HL-60/S4 (cell line): ENCODE data around the gene TNK1.
"Not testable (repeated sequence)": the region's sequence is repeated elsewhere in the genome, so short reads cannot be mapped to it uniquely, and the experiment has no call there.

Source experiments
- in situ Hi-C: fragments of 300-500 bp; cut with MboI; formaldehyde crosslinking; loops from 2 replicates; pipeline ENCODE4 v1.14.3; 2022; ENCODE audit warnings: low sequenced_read_pairs

TNK1 gene

DNA sequence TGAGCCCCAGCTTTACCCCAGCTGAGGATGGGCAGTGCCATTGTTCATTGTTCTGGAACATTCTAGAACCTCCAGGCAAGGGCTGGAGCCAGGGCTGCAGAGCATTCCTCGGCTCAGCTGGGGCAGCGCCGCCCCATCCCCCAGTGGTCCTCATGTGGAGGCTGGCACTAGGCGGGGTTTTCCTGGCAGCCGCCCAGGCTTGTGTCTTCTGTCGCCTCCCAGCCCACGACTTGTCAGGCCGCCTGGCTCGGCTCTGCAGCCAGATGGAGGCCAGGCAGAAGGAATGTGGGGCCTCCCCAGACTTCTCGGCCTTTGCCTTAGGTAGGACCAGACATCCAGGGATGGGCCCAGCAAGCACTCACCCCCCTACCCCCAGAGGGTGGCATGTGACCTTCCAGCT, 25.8 kb upstream of the TNK1 start, which contains the start of gene TMEM95:
Gene TMEM95, plus strand, starts transcription at position 104 of the 400 bp plus-strand sequence. Its CDS starts 49 bp downstream, at position 153.
- in situ Hi-C loops, result no loop called here

DNA sequence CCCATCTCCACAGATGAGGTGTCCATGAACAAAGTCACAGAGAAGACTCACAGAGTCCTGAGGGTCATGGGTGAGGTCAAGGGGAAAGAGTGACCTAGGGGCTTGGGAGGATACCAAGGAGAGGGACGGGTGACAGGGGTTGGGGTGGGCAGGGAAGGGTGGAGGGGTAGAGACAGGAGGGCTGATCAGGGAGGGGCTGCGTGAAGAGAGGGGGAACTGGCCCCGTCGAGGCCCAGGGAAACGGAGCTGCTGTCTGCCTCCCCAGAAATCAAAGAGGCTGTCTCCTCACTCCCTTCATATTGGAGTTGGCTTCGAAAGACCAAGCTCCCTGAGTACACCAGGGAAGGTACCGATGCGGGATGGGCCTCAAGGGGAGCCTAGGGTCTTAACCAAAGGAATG, 25.3 kb upstream of the TNK1 start:
- in situ Hi-C loops, result no loop called here

DNA sequence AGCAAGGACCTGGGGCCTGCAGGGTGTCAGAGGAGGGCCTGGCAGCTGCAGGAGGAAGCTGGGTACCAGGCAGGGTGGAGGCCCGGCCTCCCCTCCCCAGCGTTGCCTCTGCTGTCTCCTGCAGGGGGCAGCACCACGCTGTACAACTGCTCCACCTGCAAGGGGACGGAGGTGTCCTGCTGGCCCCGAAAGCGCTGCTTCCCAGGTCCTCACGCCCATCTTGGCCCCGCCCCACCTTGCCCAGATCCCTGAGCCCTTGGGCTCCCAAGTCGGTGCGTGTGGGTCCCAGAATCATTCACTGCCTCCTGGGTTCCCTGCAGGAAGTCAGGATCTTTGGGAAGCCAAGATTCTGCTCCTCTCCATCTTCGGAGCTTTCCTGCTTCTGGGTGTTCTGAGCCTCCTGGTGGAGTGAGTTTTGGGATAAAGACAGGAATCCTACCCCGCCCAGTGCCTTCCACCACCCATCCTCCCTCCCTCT, 24.8 kb upstream of the TNK1 start:
- in situ Hi-C loops, result no loop called here

DNA sequence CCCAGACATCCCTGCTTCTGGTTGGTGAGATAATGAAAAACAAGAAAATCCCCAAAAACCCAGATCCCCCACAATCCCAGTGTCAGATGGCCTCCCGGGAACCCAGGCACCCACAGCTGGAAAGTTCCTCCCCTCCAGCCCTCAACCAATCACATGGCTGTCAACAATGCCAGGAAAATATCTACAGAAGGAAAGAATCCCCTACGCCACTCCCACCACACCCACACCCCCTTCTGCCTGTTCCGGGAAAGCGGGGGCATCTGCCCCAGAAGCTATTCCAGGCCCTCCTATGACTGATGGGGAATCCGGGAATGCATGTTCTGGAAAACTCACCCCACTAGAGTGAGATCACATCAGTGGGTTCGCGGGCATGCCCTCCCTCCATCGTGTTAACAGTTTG, 24.1 kb upstream of the TNK1 start:
- in situ Hi-C loops, result no loop called here

DNA sequence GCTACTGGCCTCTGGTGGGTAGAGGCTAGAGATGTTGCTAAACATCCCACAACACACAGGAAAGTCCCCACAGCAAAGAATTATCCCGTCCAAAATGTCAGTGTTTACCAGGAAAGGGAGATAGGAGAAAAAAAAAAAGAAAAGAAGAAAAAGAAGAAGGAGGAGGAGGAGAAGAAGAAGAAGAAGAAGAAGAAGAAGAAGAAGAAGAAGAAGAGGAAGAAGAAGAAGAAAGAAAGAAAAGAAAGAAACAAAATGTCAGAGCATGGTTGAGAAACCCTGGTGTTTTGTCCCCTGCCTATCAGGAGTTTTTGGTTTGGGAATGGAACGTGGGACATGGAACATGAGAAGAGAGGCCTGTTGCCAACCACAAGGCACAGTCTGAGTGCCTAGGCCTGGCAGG, 23.5 kb upstream of the TNK1 start:
- in situ Hi-C loops, result no loop called here

DNA sequence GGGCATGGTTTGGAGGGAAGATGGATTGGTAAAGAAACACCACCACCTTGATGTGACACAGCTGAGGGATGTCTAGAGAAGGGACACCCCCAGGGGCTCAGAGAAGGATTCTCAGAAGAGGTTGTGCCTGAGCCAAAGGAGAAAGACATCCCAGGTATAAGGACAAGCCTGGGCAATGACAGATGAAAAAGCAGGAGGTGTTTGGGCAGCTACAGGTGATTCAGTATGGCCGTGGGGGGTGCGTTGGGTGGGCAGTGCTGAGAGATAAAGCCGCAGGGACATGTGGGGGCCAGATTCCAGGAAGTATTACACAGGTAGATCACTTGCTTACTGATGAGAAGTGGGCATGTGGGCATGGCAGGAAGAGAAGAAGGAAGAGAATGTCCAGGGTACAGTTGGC, 19.0 kb upstream of the TNK1 start:
- in situ Hi-C loops, result no loop called here

DNA sequence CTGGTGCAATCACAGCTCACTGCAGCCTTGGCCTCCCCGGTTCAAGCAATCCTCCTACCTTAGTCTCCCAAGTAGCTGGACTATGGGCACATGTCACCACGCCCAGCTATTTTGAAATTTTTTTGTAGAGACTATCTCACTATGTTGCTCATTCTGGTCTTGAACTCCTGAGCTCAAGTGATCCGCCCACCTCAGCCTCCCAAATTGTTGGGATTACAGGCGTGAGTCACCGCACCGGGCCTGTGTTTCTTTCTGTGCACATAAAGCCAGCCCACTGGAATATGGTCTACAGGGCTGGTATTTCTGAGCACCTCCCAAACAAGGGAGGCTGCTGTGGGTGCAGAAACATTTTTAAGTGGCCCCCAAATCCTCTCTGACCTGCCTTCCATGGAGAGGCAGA, 17.6 kb upstream of the TNK1 start:
- in situ Hi-C loops, result no loop called here

DNA sequence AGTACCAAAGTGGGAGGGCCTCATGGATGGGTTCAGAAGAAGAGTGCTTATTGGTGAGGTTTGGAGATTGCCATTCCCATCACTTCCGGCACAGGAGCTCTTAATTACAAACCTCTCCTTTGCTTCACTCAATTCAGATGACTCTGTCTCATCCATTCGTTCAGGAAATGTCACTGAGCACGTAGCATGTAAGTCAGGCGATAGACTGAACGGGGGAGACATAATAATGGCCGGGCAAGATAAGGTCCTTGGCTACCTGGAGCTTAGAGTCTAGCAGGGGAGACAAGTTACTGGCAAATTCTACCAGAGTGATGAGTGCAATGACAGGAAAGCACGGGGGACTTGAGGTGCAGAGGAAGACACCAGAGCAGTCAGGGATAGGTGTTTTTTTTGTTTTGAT, 14.9 kb upstream of the TNK1 start:
- in situ Hi-C loops, result not testable (repeated sequence)

DNA sequence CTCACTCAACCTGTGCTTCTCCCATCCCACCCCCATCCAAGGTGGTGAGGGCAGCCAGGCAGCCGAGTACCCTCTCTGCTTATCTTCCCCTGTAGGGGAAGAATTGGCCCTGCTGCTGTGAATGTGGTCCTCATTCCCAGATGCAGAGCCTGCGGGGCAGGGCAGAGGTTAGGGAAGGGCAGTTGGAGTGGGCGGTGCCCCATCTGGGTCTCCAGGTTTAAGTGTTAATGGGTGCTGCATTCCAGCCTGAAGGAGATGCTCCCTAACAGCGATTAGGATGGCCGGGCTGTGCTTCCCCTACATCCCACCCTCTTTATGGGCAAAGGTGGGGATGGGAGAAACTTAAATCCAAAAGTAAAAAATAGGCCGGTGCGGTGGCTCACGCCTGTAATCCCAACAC, 13.8 kb upstream of the TNK1 start:
- in situ Hi-C loops, result no loop called here

DNA sequence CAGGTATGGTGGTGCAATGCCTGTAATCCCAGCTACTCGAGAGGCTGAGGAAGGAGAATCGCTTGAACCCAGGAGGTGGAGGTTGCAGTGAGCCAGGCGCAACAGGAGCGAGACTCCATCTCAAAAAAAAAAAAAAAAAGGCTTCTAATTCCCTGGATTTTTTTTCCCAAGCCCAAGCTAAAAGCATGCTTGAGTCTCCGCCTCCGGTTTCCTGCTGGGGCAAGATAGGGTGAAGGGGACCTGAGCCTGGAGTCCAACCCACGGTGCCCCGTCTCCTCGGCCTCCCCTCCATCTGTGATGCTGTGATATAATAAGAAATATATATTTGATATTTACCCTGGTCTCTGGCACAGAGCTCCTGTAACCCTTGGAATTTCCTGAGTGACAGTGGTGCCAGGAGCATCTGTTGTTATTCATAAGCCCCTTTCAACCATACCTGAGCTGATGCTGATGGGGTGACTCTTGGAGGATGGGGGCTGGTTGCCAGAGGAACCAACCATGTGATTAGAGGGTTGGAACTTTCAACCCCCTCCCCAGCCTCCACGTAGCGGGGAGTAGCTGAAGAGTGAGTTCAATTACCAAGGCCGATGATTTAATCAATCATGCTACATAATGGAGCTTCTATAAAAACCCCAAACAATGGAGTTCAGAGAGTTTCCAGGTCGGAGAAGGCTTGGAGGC, 12.8 kb upstream of the TNK1 start:
- in situ Hi-C loops, result no loop called here

DNA sequence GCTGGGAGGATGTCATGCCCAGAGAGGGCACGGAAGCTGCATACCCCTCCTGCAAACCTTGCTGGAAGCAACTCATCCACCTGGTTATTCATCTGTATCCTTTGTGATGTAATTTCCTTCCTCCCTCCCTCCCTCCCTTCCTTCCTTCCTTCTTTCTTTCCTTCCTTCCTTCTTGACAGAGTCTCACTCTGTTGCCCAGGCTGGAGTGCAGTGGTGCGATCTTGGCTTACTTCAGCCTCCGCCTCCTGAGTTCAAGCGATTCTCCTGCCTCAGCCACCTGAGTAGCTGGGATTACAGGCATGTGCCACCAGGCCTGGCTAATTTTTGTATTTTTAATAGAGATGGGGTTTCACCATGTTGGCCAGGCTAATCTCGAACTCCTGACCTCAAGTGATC, 12.3 kb upstream of the TNK1 start:
- in situ Hi-C loops, result not testable (repeated sequence)

DNA sequence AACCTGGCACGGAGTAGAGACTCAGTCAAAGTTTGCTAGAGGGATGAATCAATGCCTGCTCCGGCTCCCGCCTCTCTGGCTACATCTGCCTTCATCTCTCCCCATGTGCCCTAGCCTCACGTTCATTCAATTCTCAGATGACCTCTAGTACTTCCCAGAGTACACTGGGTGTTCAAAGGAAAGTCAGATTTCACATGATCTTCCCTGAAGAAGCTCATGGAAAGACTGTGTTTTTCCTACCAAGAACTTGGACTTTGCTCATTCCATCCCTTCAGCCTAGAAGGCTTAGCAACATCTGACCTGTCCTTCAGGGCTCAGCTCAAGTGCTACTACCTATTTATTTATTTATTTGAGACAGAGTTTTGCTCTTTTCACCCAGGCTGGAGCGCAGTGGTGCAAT, 11.1 kb upstream of the TNK1 start:
- in situ Hi-C loops, result no loop called here

DNA sequence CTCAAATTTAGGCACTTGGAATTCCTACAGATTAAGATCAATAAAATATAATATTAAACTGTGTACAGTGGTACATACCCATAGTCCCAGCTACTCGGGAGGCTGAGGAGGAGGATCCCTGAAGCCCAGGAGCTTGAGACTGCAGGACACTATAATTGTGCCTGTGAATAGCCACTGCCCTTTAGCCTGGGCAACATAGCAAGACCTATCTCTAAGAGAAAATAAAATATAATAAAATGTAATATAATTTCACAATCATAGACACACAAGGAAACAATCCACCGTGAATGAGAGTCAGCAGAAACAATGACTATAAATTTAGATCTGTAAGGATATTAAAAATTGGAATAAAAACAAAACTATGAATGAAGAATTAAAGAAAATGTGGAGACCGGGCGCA, 10.0 kb upstream of the TNK1 start:
- in situ Hi-C loops, result no loop called here

DNA sequence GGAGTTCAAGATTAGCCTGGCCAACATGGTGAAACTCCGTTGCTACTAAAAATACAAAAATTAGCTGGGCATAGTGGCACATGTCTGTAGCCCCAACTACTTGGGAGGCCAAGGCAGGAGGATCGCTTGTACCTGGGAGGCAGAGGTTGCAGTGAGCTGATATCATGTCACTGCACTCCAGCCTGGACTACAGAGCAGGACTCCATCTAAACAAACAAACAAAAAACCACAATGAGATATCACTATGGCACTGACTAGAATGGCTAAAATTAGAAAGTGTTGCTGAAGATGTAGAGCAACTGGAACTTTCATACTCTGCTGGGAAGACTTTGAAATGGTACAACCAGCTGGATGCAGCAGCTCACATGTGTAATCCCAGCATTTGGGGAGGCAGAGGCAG, 6.5 kb upstream of the TNK1 start:
- in situ Hi-C loops, result no loop called here

DNA sequence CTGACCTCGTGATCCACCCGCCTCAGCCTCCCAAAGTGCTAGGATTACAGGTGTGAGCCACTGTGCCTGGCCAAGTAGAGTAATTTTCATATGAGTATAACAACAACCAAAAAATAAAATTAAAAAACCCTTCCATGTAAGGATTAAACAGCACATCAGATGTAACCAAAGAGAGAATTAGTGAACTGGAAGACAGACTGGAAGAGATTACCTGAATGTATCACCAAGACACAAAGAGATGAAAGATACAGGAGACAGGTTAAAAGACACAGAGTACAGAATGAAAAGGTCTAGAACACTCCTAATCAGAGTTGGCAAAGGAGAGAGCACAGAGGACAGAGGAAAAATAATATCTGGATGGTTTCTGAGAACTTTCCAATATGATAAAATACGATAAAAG, 1.8 kb upstream of the TNK1 start:
- in situ Hi-C loops, result no loop called here

DNA sequence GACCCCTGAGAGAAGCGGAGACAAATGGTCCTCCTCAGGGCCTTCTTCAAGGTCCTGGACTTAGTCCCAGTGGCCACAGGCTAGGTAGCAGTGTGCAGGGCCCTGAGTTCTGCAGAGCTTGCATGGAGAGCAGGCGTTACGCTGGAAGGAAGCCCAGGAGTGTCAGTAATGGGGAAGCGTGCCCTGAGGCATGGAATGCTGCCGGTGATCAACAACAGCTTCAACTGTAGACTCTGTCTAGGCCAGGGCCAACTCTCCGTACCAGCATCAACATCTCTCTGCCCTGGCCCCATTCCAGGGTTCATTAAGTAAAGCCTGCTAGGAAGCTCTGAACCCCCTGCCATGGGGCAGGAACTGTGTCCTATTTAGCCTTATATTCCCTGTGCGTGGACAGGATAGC, 568 bp upstream of the TNK1 start:
- in situ Hi-C loops, result no loop called here

DNA sequence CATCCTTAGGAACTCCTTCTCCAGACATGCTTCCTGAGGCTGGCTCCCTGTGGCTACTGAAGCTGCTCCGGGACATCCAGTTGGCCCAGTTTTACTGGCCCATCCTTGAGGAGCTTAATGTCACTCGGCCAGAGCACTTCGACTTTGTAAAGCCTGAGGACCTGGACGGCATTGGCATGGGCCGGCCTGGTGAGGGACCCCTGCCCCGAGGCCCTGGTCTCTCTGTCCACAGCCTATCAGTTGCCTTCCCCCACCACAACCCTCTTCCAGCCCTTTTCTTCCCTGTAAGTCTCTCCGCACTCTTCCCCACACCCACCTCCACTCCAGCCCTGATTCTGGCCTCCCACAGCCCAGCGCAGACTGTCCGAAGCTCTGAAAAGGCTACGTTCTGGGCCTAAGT, 2.0 kb downstream of the TNK1 start:
- in situ Hi-C loops, result no loop called here

DNA sequence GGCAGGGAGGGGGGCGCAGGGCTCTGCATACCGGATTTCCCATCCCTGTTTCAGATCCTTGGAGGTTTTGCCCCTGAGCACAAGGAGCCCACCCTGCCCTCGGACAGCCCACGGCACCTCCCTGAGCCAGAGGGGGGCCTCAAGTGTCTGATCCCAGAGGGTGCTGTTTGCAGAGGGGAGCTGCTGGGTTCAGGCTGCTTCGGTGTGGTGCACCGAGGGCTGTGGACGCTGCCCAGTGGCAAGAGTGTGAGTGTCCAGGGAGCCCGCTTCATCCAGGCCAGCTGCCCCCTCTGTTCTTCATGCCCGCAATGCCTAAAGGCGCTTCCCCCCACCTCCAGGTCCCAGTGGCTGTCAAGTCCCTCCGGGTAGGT, 2.5 kb downstream of the TNK1 start:
- in situ Hi-C loops, result no loop called here

DNA sequence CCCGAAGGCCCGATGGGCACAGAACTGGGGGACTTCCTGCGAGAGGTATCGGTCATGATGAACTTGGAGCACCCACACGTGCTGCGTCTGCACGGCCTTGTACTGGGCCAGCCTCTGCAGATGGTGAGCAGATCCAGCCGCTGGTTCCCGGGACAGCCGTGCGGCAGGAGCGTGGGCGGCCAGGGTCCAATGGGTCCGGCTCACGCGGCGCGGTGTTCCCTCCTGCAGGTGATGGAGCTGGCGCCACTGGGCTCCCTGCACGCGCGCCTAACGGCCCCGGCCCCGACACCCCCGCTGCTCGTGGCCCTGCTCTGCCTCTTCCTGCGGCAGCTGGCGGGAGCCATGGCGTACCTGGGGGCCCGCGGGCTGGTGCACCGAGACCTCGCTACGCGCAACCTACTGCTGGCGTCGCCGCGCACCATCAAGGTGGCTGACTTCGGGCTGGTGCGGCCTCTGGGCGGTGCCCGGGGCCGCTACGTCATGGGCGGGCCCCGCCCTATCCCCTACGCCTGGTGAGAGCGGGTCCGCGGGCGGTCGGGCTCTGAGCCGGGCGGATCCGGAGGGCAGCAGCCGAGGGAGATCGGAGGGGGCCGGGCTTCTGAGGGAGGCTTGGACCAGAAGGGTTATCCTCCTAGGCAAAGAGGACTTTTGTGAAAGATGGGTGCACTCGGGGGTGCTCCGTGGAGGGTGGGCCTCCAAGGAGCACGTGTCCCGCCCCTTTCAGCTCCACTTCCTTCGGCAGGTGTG, 3.0 kb downstream of the TNK1 start:
- in situ Hi-C loops, result no loop called here

DNA sequence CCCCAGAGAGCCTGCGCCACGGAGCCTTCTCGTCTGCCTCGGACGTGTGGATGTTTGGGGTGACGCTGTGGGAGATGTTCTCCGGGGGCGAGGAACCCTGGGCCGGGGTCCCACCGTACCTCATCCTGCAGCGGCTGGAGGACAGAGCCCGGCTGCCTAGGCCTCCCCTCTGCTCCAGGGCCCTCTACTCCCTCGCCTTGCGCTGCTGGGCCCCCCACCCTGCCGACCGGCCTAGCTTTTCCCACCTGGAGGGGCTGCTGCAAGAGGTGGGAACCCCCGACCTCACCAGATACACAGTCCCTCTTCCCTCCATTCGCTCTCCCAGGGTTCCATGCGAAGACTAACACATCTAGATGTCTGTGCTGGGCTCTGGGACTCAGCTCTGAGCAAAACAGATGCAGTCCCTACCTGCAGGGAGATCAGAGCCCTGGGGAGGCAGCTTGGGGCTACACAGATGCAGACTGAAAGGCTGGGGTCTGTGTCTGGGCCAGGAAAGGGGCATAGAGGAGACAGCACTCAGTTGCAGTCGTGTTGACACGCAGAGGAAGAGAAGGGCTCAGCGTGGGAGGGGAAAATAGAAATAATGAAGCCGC, 3.7 kb downstream of the TNK1 start:
- in situ Hi-C loops, result no loop called here

DNA sequence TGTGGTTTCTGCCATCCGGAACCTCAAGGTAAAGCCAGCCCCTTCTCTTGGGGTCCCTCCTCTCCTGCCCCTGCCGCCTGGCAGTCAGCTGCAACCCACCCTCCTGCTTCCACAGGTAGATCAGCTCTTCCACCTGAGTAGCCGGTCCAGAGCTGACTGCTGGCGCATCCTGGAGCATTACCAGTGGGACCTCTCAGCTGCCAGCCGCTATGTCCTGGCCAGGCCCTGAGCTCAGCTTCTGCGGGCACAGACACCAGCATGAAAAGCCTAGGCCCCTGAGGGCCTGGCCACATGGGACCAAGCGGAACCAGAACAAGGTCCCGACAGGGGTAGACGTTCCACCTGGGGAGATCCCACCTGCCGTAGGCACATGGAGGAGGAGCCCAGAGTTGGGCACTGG, 8.0 kb downstream of the TNK1 start:
- in situ Hi-C loops, result no loop called here
